ENCODE results near the gene PGM3.

GRCh38 chr6:83220121-83220520 lies 27.1 kb upstream of the PGM3 start:
- TF ChIP-seq TCF4 (CRISPR knock-in tag; IDR thresholded peaks at IDR 0.05; ENCODE audit: borderline replicate concordance) (no peak), PATZ1 (CRISPR knock-in tag; IDR thresholded peaks at IDR 0.05; ENCODE audit: borderline replicate concordance) (no peak), CREB5 (CRISPR knock-in tag; IDR thresholded peaks at IDR 0.05; ENCODE audit: low read depth) (no peak), CSDC2 (CRISPR knock-in tag; IDR thresholded peaks at IDR 0.05) (no peak), ZNF8 (CRISPR knock-in tag; IDR thresholded peaks at IDR 0.05) (no peak), RARB (CRISPR knock-in tag; IDR thresholded peaks at IDR 0.05) (no peak)
